Stimulated activated CD8-positive, alpha-beta memory T cell treated with anti-CD3 and anti-CD28 coated beads, Interleukin-2, amount 100 ng/mL, for 1 hour (primary cell): ENCODE data around the gene LRRC43.

Experiments used
- DNase-seq, 2 donors: peaks; one replicate each; pipeline ENCODE4 v3.0.0-alpha.2; 2020; ENCODE audit warnings: low read depth in 2 of 2

LRRC43 gene

GRCh38 chr12:122225683-122226365 is 42.9 kb downstream of the LRRC43 start, which contains the start of gene DIABLO:
Gene DIABLO, minus strand, starts transcription at chr12:122226052. Its CDS starts 38 bp downstream, at chr12:122226014.
- DNase-seq, result peak; percentile 99 to 100

DNA sequence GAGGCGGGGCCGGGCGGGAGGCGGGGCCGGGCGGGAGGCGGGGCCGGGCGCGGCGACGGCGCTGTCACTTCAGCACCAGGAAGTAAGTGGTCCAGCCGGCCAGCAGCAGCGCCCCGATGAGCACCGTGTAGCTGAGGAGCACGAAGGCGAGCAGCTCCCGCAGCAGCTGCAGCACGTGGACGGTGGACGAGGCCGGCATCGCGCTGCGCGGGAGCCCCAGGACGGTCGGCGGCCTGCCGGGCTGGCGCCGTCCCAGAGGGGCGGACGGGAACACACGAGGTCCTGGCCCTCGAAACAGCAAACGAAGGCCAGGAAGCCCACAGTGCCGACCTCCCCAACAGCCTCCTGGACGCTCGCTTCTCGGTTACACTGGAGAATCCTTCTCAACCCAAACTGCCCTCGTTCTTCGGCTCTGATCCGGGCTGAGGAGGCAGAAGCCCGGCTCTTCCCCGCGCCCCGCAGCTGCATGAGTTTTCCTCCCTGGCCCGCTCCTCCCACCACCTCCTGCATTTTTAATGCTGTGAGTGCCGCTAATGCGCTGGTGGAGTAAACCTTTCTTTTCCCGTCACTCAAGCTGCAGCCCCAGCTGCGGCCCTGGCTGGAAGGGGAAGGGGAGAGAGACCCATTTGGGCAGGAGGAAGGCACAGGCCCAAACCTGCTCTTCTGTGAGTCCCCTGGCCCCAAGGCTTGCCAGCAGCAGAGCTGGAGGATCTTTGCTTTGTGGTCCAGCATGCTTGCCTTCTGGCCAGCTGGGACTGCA is 43.6 kb downstream of the LRRC43 start:
- DNase-seq, result no peak

GRCh38 chr12:122227341-122227740 is 44.4 kb downstream of the LRRC43 start:
- DNase-seq, result peak in 1 of 2 donors; percentile 38

GRCh38 chr12:122228092-122228491 is 45.2 kb downstream of the LRRC43 start:
- DNase-seq, result no peak

GRCh38 chr12:122230798-122231197 is 47.9 kb downstream of the LRRC43 start:
- DNase-seq, result no peak

DNA sequence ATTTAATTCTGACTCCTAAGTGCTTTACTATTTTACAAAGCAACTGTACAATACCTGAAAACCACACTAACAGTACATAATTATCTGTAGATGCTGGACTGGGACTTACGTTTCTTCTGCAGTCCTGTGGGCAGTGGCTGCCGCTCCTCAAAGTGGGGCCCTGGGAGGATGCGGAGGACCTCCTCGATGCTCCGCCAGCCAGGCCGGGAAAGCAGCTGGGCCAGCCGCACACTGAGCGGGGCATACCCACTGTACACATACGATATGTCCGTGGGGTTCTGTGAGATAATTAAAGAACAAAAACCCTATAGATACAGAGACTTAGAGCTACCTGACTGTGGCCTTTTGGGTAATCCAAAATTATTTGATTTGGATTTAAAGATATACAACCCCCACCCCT is 49.8 kb downstream of the LRRC43 start:
- no peak for DNase-seq

GRCh38 chr12:122235741-122236140 is 52.8 kb downstream of the LRRC43 start:
- no peak for DNase-seq

DNA sequence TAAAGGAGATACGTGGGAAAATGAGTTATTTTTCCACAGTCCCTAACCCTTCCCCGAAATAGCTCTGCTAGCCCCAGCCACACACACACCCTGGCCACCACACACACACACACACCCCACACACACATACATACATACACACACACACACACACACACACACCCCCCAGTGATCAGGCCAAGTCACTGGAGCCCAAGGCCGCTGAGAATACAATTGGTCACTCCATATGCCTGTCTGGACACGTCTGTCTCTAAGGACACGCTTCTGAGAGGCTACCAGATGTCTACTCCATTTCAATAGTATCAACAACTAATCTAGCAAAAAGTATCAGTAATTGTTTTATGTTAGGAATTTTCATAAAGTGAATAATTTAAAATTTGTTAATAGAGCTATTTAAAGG is 55.9 kb downstream of the LRRC43 start:
- DNase-seq, result no peak

DNA sequence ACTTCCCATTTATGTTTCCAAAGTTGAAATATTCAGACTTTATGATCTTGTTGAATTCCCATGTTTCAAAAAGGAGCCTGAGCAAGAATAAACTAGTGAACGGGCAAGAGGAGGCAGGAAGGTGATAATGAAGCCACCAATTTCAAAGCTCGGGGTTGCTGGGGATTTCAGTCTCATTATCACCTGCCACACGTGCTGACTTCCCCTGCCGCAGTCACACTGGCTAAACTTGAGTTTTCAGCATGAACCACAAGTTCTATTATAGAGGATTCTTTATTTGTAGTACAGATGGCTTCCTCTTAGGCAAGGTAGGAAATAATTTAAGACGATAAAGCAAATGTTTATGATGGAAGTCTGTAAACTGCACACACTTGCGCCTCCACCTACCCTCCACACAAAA is 61.0 kb downstream of the LRRC43 start:
- no peak for DNase-seq

DNA sequence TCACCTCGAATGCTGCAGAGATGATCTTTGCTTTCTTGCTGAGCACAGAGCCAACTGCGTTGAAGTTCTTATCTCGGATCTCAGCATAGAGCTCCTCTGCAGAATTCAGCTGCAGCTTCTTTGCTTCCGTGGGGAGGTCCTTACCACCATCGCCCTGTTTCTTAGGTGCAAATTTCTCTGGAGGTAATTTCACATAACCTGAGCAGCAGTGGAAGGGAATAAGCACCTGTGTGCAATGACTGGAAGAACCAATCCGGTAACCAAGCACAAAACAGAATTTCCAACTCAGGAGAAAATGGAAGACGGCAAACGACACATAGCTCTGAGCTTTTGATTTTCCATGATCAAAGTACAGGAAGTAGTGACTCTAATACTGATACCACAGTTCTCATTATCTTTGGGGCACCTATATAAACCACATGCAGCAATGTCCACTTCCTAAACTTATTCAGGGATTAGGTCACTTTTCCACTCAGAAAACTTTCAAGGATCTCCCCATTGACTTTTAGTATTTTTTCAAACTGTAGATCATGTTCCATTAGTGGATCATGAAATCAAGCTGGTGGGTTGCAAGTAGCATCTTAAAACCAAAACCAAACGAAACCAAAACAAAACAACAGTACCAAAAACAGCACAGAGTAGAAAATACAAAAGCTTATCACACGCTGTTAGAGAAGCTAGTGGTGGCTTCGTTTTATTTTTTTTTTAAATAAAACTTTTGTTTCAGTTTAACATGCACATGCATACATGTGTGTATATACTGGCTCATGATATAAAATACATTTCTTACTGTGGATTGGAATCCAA is 61.8 kb downstream of the LRRC43 start:
- DNase-seq, result no peak

DNA sequence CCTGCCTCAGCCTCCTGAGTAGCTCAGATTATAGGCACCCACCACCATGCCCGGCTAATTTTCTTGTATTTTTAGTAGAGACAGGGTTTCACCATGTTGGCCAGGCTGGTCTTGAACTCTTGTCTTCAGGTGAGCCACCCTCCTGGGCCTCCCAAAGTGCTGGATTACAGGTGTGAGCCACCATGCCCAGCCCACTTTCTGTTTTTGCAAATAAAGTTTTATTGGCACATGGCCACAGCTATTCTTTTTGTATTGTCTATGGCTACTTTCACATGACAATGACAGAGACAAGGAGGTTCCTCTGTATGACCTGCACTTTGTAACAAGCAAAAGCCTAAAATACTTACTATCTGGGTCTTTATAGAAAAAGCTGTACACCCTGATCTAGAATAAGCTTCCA is 62.6 kb downstream of the LRRC43 start:
- DNase-seq, result no peak

- no peak for DNase-seq
Measured at GRCh38 chr12:122250047-122250446, 67.1 kb downstream of the LRRC43 start.

DNA sequence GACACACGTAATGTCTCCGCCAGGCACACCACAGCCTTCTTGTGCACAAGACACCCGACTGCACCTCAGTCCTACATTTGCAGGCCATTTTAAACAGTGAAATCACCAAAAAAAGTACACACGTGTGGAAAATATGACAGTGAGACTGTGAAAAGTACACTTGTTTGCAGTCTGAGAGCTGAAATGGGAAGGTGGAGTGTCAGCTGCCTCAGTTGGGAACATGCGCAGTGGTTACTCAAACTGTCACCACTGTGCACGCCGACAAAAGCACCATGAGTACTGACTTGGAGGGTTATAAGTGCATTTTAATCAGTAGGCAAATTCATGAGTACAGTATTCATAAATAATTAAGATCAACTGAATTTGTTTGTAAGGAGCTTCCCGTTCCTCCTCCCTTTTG is 67.6 kb downstream of the LRRC43 start:
- no peak for DNase-seq
